ENCODE data around the gene SDHB. TPM values are rescaled to one million over a fixed set of nuclear protein-coding genes. Genes with fewer than 3 reads are reported as not detected.

SDHB gene
- total and polyA plus RNA-seq, 9 of the 15 experiments (the other 6 are each of a cell fraction or from before 2014, with no cell fraction given), result 207 to 554 (median 365) TPM

Other genes with a start within 250 kb of the SDHB start
- under 0.01 TPM in 2 replicates for gene RNU1-2, start 158.1 kb downstream of the SDHB start, total RNA-seq (2014; rRNA removed)
- gene RNU1-2, start 158.1 kb downstream of the SDHB start, total RNA-seq (2014; rRNA removed; fragmentation: Illumina TruSeq; extraction: Trizol), result 28,565 and 32,823 TPM in 2 replicates
- gene RNU1-2, start 158.1 kb downstream of the SDHB start, total RNA-seq (2015; rRNA removed; fragmentation: Illumina TruSeq; extraction: Trizol), result 20,456 and 27,045 TPM in 2 replicates
- 2,231 and 2,538 TPM in 2 replicates for gene RNU1-2, start 158.1 kb downstream of the SDHB start, total RNA-seq (2021)
- 83.9 TPM in 1 of 2 replicates, not detected in the other for gene RNU1-2, start 158.1 kb downstream of the SDHB start, polyA plus RNA-seq (2011; rRNA removed)
- gene RNU1-2, start 158.1 kb downstream of the SDHB start, polyA plus RNA-seq (2014; fragmentation: Illumina TruSeq; extraction: Trizol), result not detected in 2 replicates
- 1 to 10 TPM in 1 of 2 experiments, not detected in 1; 3.0 TPM for gene RNU1-2, start 158.1 kb downstream of the SDHB start, polyA plus RNA-seq (2014; fragmentation: Nextera tagmentation; extraction: Ambion mirVana)
- not detected in 2 replicates for gene RNU1-2, start 158.1 kb downstream of the SDHB start, polyA plus RNA-seq (2014; rRNA removed)
- 6.3 and 9.7 TPM in 2 replicates for gene CROCC, start 132.1 kb downstream of the SDHB start, total RNA-seq (2014; rRNA removed)
- gene CROCC, start 132.1 kb downstream of the SDHB start, total RNA-seq (2014; rRNA removed; fragmentation: Illumina TruSeq; extraction: Trizol), result 1.9 and 3.0 TPM in 2 replicates
- 7.3 and 7.6 TPM in 2 replicates for gene CROCC, start 132.1 kb downstream of the SDHB start, total RNA-seq (2015; rRNA removed; fragmentation: Illumina TruSeq; extraction: Trizol)
- 9.3 and 10.4 TPM in 2 replicates for gene CROCC, start 132.1 kb downstream of the SDHB start, total RNA-seq (2021)
- 8.6 and 15.2 TPM in 2 replicates for gene CROCC, start 132.1 kb downstream of the SDHB start, polyA plus RNA-seq (2011; rRNA removed)
- 7.8 and 8.4 TPM in 2 replicates for gene CROCC, start 132.1 kb downstream of the SDHB start, polyA plus RNA-seq (2014; fragmentation: Illumina TruSeq; extraction: Trizol)
- gene CROCC, start 132.1 kb downstream of the SDHB start, polyA plus RNA-seq (2014; fragmentation: Nextera tagmentation; extraction: Ambion mirVana), result under 1 TPM; 0.17 TPM
- 14.4 and 15.4 TPM in 2 replicates for gene CROCC, start 132.1 kb downstream of the SDHB start, polyA plus RNA-seq (2014; rRNA removed)
- not detected in 2 replicates for gene MFAP2, start 73.4 kb downstream of the SDHB start, total RNA-seq (2014; rRNA removed)
- not detected in 2 replicates for gene MFAP2, start 73.4 kb downstream of the SDHB start, total RNA-seq (2014; rRNA removed; fragmentation: Illumina TruSeq; extraction: Trizol)
- not detected in 2 replicates for gene MFAP2, start 73.4 kb downstream of the SDHB start, total RNA-seq (2015; rRNA removed; fragmentation: Illumina TruSeq; extraction: Trizol)
- 0.31 TPM in 1 of 2 replicates, not detected in the other for gene MFAP2, start 73.4 kb downstream of the SDHB start, total RNA-seq (2021)
- not detected in 2 replicates for gene MFAP2, start 73.4 kb downstream of the SDHB start, polyA plus RNA-seq (2011; rRNA removed)
- gene MFAP2, start 73.4 kb downstream of the SDHB start, polyA plus RNA-seq (2014; fragmentation: Illumina TruSeq; extraction: Trizol), result 0.18 TPM in 1 of 2 replicates, not detected in the other
- not detected for gene MFAP2, start 73.4 kb downstream of the SDHB start, polyA plus RNA-seq (2014; fragmentation: Nextera tagmentation; extraction: Ambion mirVana)
- gene MFAP2, start 73.4 kb downstream of the SDHB start, polyA plus RNA-seq (2014; rRNA removed), result not detected in 2 replicates
- 23.9 and 40.2 TPM in 2 replicates for gene ATP13A2, start 42.1 kb downstream of the SDHB start, total RNA-seq (2014; rRNA removed)
- 7.8 and 9.9 TPM in 2 replicates for gene ATP13A2, start 42.1 kb downstream of the SDHB start, total RNA-seq (2014; rRNA removed; fragmentation: Illumina TruSeq; extraction: Trizol)
- 15.5 and 16.3 TPM in 2 replicates for gene ATP13A2, start 42.1 kb downstream of the SDHB start, total RNA-seq (2015; rRNA removed; fragmentation: Illumina TruSeq; extraction: Trizol)
- gene ATP13A2, start 42.1 kb downstream of the SDHB start, total RNA-seq (2021), result 48.3 and 56.3 TPM in 2 replicates
- 10.5 and 27.2 TPM in 2 replicates for gene ATP13A2, start 42.1 kb downstream of the SDHB start, polyA plus RNA-seq (2011; rRNA removed)
- gene ATP13A2, start 42.1 kb downstream of the SDHB start, polyA plus RNA-seq (2014; fragmentation: Illumina TruSeq; extraction: Trizol), result 22.0 and 35.5 TPM in 2 replicates
- under 1 TPM; 0.36 to 0.45 TPM for gene ATP13A2, start 42.1 kb downstream of the SDHB start, polyA plus RNA-seq (2014; fragmentation: Nextera tagmentation; extraction: Ambion mirVana)
- gene ATP13A2, start 42.1 kb downstream of the SDHB start, polyA plus RNA-seq (2014; rRNA removed), result 26.3 and 28.5 TPM in 2 replicates
- gene PADI2, start 65.4 kb upstream of the SDHB start, total RNA-seq (2014; rRNA removed), result not detected in 2 replicates
- gene PADI2, start 65.4 kb upstream of the SDHB start, total RNA-seq (2014; rRNA removed; fragmentation: Illumina TruSeq; extraction: Trizol), result not detected in 2 replicates
- gene PADI2, start 65.4 kb upstream of the SDHB start, total RNA-seq (2015; rRNA removed; fragmentation: Illumina TruSeq; extraction: Trizol), result not detected in 2 replicates
- 0.11 and 0.13 TPM in 2 replicates for gene PADI2, start 65.4 kb upstream of the SDHB start, total RNA-seq (2021)
- 0.01 TPM in 2 replicates for gene PADI2, start 65.4 kb upstream of the SDHB start, polyA plus RNA-seq (2011; rRNA removed)
- not detected in 2 replicates for gene PADI2, start 65.4 kb upstream of the SDHB start, polyA plus RNA-seq (2014; fragmentation: Illumina TruSeq; extraction: Trizol)
- under 1 TPM; 0.01 TPM for gene PADI2, start 65.4 kb upstream of the SDHB start, polyA plus RNA-seq (2014; fragmentation: Nextera tagmentation; extraction: Ambion mirVana)
- gene PADI2, start 65.4 kb upstream of the SDHB start, polyA plus RNA-seq (2014; rRNA removed), result not detected in 2 replicates
- gene PADI1, start 151.1 kb upstream of the SDHB start, total RNA-seq (2014; rRNA removed), result not detected in 2 replicates
- gene PADI1, start 151.1 kb upstream of the SDHB start, total RNA-seq (2014; rRNA removed; fragmentation: Illumina TruSeq; extraction: Trizol), result not detected in 2 replicates
- gene PADI1, start 151.1 kb upstream of the SDHB start, total RNA-seq (2015; rRNA removed; fragmentation: Illumina TruSeq; extraction: Trizol), result not detected in 2 replicates
- not detected in 2 replicates for gene PADI1, start 151.1 kb upstream of the SDHB start, total RNA-seq (2021)
- not detected in 2 replicates for gene PADI1, start 151.1 kb upstream of the SDHB start, polyA plus RNA-seq (2011; rRNA removed)
- not detected in 2 replicates for gene PADI1, start 151.1 kb upstream of the SDHB start, polyA plus RNA-seq (2014; fragmentation: Illumina TruSeq; extraction: Trizol)
- not detected for gene PADI1, start 151.1 kb upstream of the SDHB start, polyA plus RNA-seq (2014; fragmentation: Nextera tagmentation; extraction: Ambion mirVana)
- gene PADI1, start 151.1 kb upstream of the SDHB start, polyA plus RNA-seq (2014; rRNA removed), result not detected in 2 replicates
- not detected in 2 replicates for gene PADI3, start 195.1 kb upstream of the SDHB start, total RNA-seq (2014; rRNA removed)
- gene PADI3, start 195.1 kb upstream of the SDHB start, total RNA-seq (2014; rRNA removed; fragmentation: Illumina TruSeq; extraction: Trizol), result not detected in 2 replicates
- not detected in 2 replicates for gene PADI3, start 195.1 kb upstream of the SDHB start, total RNA-seq (2015; rRNA removed; fragmentation: Illumina TruSeq; extraction: Trizol)
- gene PADI3, start 195.1 kb upstream of the SDHB start, total RNA-seq (2021), result not detected in 2 replicates
- gene PADI3, start 195.1 kb upstream of the SDHB start, polyA plus RNA-seq (2011; rRNA removed), result not detected in 2 replicates
- not detected in 2 replicates for gene PADI3, start 195.1 kb upstream of the SDHB start, polyA plus RNA-seq (2014; fragmentation: Illumina TruSeq; extraction: Trizol)
- gene PADI3, start 195.1 kb upstream of the SDHB start, polyA plus RNA-seq (2014; fragmentation: Nextera tagmentation; extraction: Ambion mirVana), result not detected
- not detected in 2 replicates for gene PADI3, start 195.1 kb upstream of the SDHB start, polyA plus RNA-seq (2014; rRNA removed)